Neural progenitor cell (in vitro differentiated cells): ENCODE measurements around the gene MAGI1. TPM values are rescaled to one million over a fixed set of nuclear protein-coding genes. Genes with fewer than 3 reads are reported as not detected.

Experiments
- DNase-seq: peaks from one replicate; pipeline ENCODE4 v3.0.0-alpha.2; 2016; ENCODE audit warnings: low spot score
- H2AFZ ChIP-seq: fragments of 200-600 bp; sonication (generic); replicated peaks from 2 replicates; pipeline ENCODE4 v1.6.1; 2016; ENCODE audit warnings: antibody characterized with exemption
- H3F3A ChIP-seq: fragments of 200-600 bp; sonication (generic); 2 replicates; pipeline ENCODE4 v1.6.1; 2016; ENCODE audit warnings: antibody characterized with exemption, low read depth
- H3K27ac ChIP-seq: fragments of 200-600 bp; sonication (generic); 2 replicates; pipeline ENCODE4 v1.5.1; 2016; ENCODE audit warnings: mild to moderate bottlenecking
- H3K27me3 ChIP-seq: fragments of 200-600 bp; sonication (generic); 2 replicates; pipeline ENCODE4 v1.6.1; 2016; ENCODE audit warnings: mild to moderate bottlenecking, moderate library complexity
- H3K36me3 ChIP-seq: fragments of 200-600 bp; sonication (generic); 2 replicates; pipeline ENCODE4 v1.5.1; 2016
- H3K4me1 ChIP-seq: fragments of 200-600 bp; sonication (generic); 2 replicates; pipeline ENCODE4 v1.6.1; 2016; ENCODE audit warnings: mixed run types
- H3K4me2 ChIP-seq: fragments of 200-600 bp; sonication (generic); 2 replicates; pipeline ENCODE4 v1.6.1; 2016
- H3K4me3 ChIP-seq: fragments of 200-600 bp; sonication (generic); 2 replicates; pipeline ENCODE4 v1.5.1; 2016
- H3K79me2 ChIP-seq: fragments of 200-600 bp; sonication (generic); 2 replicates; pipeline ENCODE4 v1.6.1; 2016; ENCODE audit warnings: low read depth
- H3K9ac ChIP-seq: fragments of 200-600 bp; sonication (generic); 2 replicates; pipeline ENCODE4 v1.6.1; 2016
- H3K9me3 ChIP-seq: fragments of 200-600 bp; sonication (generic); 2 replicates; pipeline ENCODE4 v1.5.1; 2016; ENCODE audit warnings: low read depth
- H4K20me1 ChIP-seq: fragments of 200-600 bp; sonication (generic); 2 replicates; pipeline ENCODE4 v1.6.1; 2016; ENCODE audit warnings: low read depth
- H3K27ac Mint-ChIP-seq: 3 replicates; pipeline ENCODE4 v1.8.0; 2021; ENCODE audit warnings: mixed read lengths
- H3K27me3 Mint-ChIP-seq: 2 replicates; pipeline ENCODE4 v1.8.0; 2022; ENCODE audit warnings: low read depth, mild to moderate bottlenecking, inconsistent platforms, moderate library complexity, mixed read lengths; ENCODE audit not compliant: insufficient read depth
- H3K36me3 Mint-ChIP-seq: 3 replicates; pipeline ENCODE4 v1.8.0; 2021; ENCODE audit warnings: mixed read lengths
- H3K4me1 Mint-ChIP-seq: 3 replicates; pipeline ENCODE4 v1.8.0; 2021; ENCODE audit warnings: mixed read lengths
- H3K4me3 Mint-ChIP-seq: 3 replicates; pipeline ENCODE4 v1.8.0; 2021; ENCODE audit warnings: mild to moderate bottlenecking, moderate library complexity, mixed read lengths
- H3K9me3 Mint-ChIP-seq: 3 replicates; pipeline ENCODE4 v1.8.0; 2020; ENCODE audit warnings: mixed read lengths
- CTCF ChIP-seq: fragments of 200-600 bp; sonication (generic); IDR thresholded peaks from 2 replicates; pipeline ENCODE4 v1.5.1; 2017; ENCODE audit warnings: antibody characterized with exemption, mild to moderate bottlenecking
- EZH2 ChIP-seq: fragments of 200-600 bp; sonication (generic); IDR thresholded peaks from 2 replicates; pipeline ENCODE4 v1.6.1; 2017; ENCODE audit warnings: antibody characterized with exemption, mild to moderate bottlenecking, moderate library complexity
- EZH2phosphoT487 ChIP-seq: fragments of 200-600 bp; sonication (generic); IDR thresholded peaks from 2 replicates; pipeline ENCODE4 v1.6.1; 2017; ENCODE audit warnings: antibody characterized with exemption
- small RNA-seq: library from RNA; depleted of rRNA; stranded (forward); fragments of <200 nt; gene quantifications from one replicate; pipeline ENCODE3, GENCODE V24; 2015
- total RNA-seq: library from RNA; depleted of rRNA; stranded (reverse); fragments of >200 nt; gene quantifications from 2 replicates; pipeline ENCODE4 v1.2.3, GENCODE V29; 2015; ENCODE audit warnings: low replicate concordance

The MAGI1 gene
- total RNA-seq, 1 donor from 2014 or later, result 40.6 TPM

- Histone ChIP-seq H3K27ac (no peak overlapping the region), H3K9me3 (no peaks in the 10 kb centered on the region), H3K36me3 (no peaks in the 10 kb centered on the region), H3F3A (no peaks in the 10 kb centered on the region), H2AFZ (no peak overlapping the region), H3K4me1 (peaks cover 7% of the 10 kb centered on the region), H3K4me2 (no peak overlapping the region), H3K79me2 (no peaks in the 10 kb centered on the region), H3K27me3 (no peaks in the 10 kb centered on the region), H4K20me1 (no peaks in the 10 kb centered on the region), H3K4me3 (no peak overlapping the region), H3K9ac (no peak overlapping the region)
- Mint-ChIP-seq H3K4me3 (no peak overlapping the region), H3K9me3 (no peaks in the 10 kb centered on the region), H3K36me3 (no peaks in the 10 kb centered on the region), H3K4me1 (no peaks in the 10 kb centered on the region), H3K27ac (no peak overlapping the region), H3K27me3 (peaks cover 2% of the 10 kb centered on the region)
- DNase-seq, result no peak
- no peak for TF ChIP-seq EZH2phosphoT487
- TF ChIP-seq EZH2, result no peak
- no peak for TF ChIP-seq CTCF
These were observed 732.9 kb downstream of the MAGI1 start for GRCh38 chr3:65305836-65306235.

Small RNAs within 50 kb of the gene (small RNA-seq; reads per million reads assigned to genes)
- gene RF00019, result not detected

Other genes starting within 250 kb of the MAGI1 start
- 17.0 and 21.9 TPM in 2 replicates for gene SLC25A26, start 182.1 kb upstream of the MAGI1 start, total RNA-seq